IPS-18a (cell line): ENCODE results near the gene APOM.

ENCODE experiments used
- H3K27ac ChIP-seq: one replicate; pipeline ENCODE4 v1.5.1; 2013; ENCODE audit warnings: low read length
- H3K27me3 ChIP-seq: one replicate; pipeline ENCODE4 v1.6.1; 2013; ENCODE audit warnings: mild to moderate bottlenecking, low read length; ENCODE audit not compliant: control insufficient read depth, insufficient read depth
- H3K36me3 ChIP-seq: one replicate; pipeline ENCODE4 v1.6.1; 2013; ENCODE audit warnings: low read depth, low read length; ENCODE audit not compliant: control insufficient read depth
- H3K4me1 ChIP-seq: one replicate; pipeline ENCODE4 v1.6.1; 2013; ENCODE audit warnings: low read depth, low read length; ENCODE audit not compliant: control insufficient read depth
- H3K4me3 ChIP-seq: one replicate; pipeline ENCODE4 v1.5.1; 2013; ENCODE audit warnings: low read length
- H3K9ac ChIP-seq: one replicate; pipeline ENCODE4 v1.6.1; 2013; ENCODE audit warnings: mild to moderate bottlenecking, low read length, moderate library complexity
- H3K9me3 ChIP-seq: one replicate; pipeline ENCODE4 v1.6.1; 2013; ENCODE audit warnings: low read depth, low read length; ENCODE audit not compliant: control insufficient read depth

The APOM gene

DNA sequence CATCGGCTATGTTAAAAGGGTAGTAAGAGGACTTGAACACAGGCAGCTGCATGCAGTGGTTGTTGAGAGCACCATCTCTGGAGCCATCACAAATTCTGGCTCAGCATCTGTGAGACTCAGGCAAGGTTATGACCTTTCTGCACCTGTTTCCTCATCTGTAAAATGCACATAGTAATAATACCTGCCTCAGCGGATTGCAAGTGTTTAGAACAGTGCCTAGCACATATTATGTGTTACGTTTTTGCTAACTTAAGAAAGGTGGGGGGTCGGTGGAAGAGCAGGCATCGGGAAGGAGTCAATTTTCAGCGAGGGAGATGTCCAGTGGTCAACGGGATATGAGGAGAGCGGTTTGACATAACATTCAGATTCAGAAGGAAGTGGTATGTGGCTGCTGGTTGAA, 22.3 kb downstream of the APOM start:
- no peak overlapping the region for H3K4me3 ChIP-seq
- peaks cover 29% of the 10 kb centered on the region for H3K27me3 ChIP-seq
- no peaks in the 10 kb centered on the region for H3K9me3 ChIP-seq
- no peak overlapping the region for H3K9ac ChIP-seq
- no peak overlapping the region for H3K27ac ChIP-seq
- H3K4me1 ChIP-seq, result no peaks in the 10 kb centered on the region
- H3K36me3 ChIP-seq, result no peaks in the 10 kb centered on the region

DNA sequence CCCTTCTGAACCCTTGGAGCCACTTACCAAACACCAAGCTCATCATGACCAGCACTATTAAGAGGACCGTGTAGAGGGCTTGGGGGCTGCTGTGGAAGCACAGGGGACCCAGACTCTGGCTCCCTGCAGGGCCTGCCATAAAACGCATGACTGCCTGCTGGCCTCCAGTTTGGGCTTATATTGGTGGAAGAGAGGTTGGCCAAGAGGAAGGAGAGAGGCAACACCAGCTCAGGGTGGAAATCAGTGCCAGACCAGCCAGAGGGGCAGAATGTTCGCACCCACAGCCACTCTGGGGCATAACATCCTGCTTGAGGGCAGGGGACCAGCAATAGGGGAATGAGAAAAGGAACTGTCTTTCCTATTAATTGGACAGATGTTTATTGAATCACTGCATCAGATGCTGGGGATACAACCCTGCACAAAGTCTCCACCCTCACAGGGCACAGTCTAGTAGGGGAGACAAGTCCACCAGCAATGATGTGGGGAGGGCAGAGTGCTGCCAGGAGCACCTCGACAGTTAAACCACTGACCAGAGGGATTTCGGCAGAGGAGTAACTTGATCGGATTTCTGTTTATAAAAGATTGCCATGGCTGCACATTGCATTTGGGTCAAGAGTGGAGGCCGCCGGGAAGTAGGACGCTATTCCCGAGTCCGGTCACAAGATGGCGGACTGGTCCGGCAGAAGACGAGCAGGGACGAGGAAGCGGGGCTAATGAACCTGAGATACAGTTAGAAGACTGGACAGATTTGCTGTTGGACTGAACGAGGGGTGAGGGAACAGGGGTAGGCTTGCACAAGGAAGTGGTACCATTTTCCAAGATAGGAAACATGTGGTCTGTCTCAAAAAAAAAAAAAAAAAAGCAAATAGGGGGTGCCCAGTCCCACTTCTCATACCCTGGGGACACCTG, 24.8 kb downstream of the APOM start, which contains the start of gene LY6G5C:
Gene LY6G5C (minus strand): TSS at position 842 of the 909 bp plus-strand sequence. CDS start 694 bp downstream, at position 148.
- peak within 1 kb of the TSS; percentile 65 for H3K4me3 ChIP-seq
- H3K27ac ChIP-seq, result no peak within 1 kb of the TSS
- no peak within 1 kb of the TSS for H3K9ac ChIP-seq

DNA sequence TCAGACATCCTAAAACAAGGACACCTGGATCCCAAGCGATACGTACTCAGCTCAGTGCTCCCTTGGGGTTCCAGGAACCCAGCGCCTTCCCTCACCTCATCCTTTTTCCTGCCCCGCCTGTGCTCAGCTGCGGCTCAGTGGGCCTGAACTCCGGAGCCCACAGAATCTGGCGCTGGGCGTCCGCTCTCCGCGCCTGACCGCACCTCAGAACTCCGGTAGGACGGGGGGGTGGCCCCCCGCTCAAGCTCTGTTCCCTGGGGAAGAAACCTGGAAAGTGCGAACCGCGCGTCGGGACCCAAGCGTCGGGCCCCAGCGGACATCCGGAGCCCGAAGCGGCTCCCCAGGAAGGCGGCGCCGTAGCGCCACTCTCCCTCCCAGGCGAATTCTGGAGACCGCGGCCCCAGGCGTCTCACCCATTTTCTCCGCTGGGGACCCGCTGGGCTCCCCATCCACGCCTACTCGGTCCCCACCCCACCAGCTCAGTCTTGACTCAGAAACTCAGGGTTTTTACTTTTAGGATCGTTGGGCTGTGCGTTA, 25.5 kb downstream of the APOM start:
- Histone ChIP-seq H3K9me3 (no peaks in the 10 kb centered on the region), H3K36me3 (no peaks in the 10 kb centered on the region), H3K4me3 (peak overlapping the region; percentile 65), H3K9ac (no peak overlapping the region), H3K27me3 (peaks cover 29% of the 10 kb centered on the region), H3K27ac (no peak overlapping the region), H3K4me1 (peaks cover 5% of the 10 kb centered on the region)

More for the DNA sequence above, 24.8 kb downstream of the APOM start, which contains the start of gene LY6G5C:
- Histone ChIP-seq H3K27me3 (peaks cover 29% of the 10 kb centered on the region), H3K9me3 (no peaks in the 10 kb centered on the region), H3K36me3 (no peaks in the 10 kb centered on the region), H3K4me1 (peaks cover 5% of the 10 kb centered on the region)

DNA sequence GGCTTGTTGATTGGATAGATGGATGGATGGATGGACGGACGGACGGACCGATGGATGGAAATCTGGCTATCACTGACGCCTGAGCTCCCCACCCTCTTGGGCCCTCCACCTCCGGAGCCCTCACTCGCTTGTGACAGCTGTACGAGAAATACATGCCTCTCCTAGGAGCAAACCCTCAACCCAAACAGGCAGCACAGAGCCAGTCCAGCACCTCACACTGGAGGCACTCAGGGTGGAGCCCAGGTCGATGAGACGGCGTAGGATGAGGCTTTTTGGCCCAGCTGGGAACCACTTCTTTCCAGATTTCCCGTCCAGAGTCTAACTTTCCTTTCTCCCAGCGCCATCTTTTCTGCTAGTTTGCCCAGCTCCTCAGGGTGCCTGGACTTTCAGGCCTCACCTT, 27.9 kb downstream of the APOM start:
- no peaks in the 10 kb centered on the region for H3K9me3 ChIP-seq

DNA sequence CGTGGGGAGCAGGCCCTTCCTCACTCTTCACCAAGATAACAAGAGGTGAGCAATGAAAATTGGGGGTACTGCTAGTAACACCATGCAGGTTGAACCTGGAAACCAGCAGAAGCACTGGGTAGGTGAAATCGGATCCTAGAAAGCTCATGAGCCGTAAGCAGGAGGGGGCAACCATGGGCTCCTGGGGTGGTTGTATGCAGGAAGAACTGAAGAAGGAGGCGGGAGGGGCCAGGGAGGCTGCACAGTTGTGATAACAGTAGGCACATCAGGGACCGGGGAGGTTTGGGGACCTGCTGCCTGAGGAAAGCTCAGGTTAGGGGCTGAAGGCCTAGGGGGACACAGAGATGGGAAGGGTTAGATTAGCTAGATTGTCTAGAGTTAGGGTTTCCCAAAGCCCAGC, 30.8 kb downstream of the APOM start:
- Histone ChIP-seq H3K27me3 (peaks cover 15% of the 10 kb centered on the region), H3K36me3 (peaks cover 2% of the 10 kb centered on the region), H3K4me1 (peaks cover 5% of the 10 kb centered on the region), H3K9me3 (no peaks in the 10 kb centered on the region), H3K9ac (no peak overlapping the region), H3K27ac (no peak overlapping the region), H3K4me3 (no peak overlapping the region)

More for the DNA sequence above, 27.9 kb downstream of the APOM start:
- peak overlapping the region; percentile 2 for H3K9ac ChIP-seq
- H3K27ac ChIP-seq, result no peak overlapping the region
- peaks cover 5% of the 10 kb centered on the region for H3K4me1 ChIP-seq
- peak overlapping the region; percentile 70 for H3K4me3 ChIP-seq
- H3K36me3 ChIP-seq, result no peaks in the 10 kb centered on the region
- H3K27me3 ChIP-seq, result peaks cover 22% of the 10 kb centered on the region

DNA sequence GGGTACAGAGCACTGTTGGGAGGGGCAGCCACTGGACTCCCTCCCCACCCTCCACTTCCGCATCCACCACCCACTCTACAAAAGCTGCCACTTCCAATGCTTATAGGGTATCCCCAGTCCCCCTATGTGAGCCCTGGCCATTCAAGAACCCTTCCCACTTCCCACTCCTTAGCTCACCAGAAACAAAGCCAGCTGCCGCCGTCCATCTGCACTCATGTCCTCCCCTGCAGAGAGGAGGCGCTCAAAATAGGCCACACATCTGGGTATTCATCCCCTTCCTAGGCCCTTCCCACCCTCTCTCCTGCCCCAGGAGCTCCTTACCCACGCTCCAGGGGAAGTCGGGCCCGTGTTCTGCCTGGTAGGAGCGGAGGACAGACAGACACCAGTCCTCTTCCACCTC, 31.6 kb downstream of the APOM start:
- Histone ChIP-seq H3K9ac (no peak overlapping the region), H3K4me1 (peaks cover 5% of the 10 kb centered on the region), H3K27ac (no peak overlapping the region), H3K9me3 (no peaks in the 10 kb centered on the region), H3K27me3 (peaks cover 6% of the 10 kb centered on the region), H3K36me3 (peaks cover 2% of the 10 kb centered on the region), H3K4me3 (no peak overlapping the region)

DNA sequence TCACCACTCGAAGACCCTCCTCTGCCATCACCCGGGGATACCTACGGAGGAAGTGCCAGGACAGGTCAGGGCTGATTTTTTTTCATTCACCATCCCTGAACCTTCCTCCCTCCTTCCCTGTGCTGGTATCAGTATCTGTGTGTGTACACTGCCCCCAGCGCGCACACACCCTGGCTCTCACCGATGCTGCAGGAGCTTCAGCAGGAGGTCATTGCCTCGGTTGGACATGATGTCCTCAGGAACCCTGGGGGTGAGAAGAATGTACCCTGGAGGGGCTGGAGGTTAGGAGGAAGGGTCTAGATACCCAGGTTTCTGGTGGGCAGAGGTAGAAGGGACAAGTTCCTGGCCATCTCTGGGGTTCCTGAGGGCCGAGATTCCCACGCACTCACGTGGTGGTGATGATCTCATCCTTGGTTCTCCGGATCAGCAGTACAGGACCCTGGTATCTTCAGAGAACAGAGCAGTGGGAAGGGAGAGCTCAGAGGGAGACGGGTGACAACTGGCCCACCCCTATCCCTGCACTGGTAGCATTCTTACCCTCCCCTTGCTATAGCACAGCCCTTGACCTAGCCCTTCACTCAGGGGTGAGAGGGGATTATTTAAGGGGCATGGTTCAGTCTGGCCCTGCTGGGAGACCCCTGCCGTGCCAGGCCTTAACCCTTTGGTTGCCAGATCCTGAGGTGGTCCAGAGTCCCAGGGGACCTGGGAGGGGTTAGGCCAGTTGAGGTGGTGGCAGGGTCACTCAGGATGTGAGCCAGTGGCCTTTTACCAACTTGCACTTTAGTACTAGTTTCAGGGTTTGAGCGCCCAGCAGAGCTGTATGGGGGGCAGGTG, 32.4 kb downstream of the APOM start:
- Histone ChIP-seq H3K4me1 (peaks cover 5% of the 10 kb centered on the region), H3K36me3 (peaks cover 3% of the 10 kb centered on the region), H3K9ac (no peak overlapping the region)

DNA sequence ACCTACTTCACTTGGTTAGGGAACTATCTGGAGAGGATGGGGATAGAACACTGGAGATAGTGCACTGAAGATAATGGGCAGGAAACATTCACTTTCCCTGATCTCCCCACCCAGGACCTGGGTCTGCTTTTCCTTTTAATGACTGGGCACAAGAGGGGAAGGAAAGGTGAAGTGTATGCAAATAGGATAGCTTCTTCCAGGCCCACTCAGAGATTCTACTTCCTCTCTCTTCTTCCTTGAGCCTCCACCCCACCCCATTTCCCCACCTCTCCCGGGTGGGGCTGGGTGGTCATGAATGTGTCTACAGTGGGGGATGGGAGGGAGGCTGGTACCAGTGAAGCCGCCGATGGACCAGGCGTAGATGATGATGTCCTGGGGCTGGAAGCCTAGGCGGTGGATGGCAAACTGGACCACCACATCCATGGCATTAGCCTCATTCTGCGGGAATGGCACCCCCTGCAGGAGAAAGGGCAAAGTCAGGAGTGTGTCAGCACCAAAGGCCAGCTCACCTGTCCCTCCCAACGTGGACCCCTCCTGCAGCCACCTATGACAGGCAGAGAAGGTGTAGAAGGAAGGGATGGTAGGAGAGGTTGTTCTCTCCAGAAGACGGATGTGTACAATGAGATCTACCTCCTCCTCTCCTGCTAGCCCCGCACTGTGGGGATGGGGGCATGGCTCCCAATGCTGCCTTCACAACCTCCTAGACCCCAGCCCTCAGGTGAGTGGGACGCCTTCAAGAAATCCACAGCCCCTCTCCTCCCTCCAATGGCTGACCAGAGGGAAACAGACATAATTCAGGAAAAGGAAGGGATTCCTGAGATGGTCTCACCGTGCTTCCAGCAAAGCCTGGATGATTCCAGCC, 33.8 kb downstream of the APOM start:
- H3K27ac ChIP-seq, result no peak overlapping the region
- no peak overlapping the region for H3K9ac ChIP-seq
- no peaks in the 10 kb centered on the region for H3K4me1 ChIP-seq
- H3K27me3 ChIP-seq, result no peaks in the 10 kb centered on the region
- peaks cover 5% of the 10 kb centered on the region for H3K36me3 ChIP-seq
- no peaks in the 10 kb centered on the region for H3K9me3 ChIP-seq
- no peak overlapping the region for H3K4me3 ChIP-seq

More for the DNA sequence above, 32.4 kb downstream of the APOM start:
- H3K27ac ChIP-seq, result no peak overlapping the region
- H3K27me3 ChIP-seq, result no peaks in the 10 kb centered on the region
- no peak overlapping the region for H3K4me3 ChIP-seq
- no peaks in the 10 kb centered on the region for H3K9me3 ChIP-seq

DNA sequence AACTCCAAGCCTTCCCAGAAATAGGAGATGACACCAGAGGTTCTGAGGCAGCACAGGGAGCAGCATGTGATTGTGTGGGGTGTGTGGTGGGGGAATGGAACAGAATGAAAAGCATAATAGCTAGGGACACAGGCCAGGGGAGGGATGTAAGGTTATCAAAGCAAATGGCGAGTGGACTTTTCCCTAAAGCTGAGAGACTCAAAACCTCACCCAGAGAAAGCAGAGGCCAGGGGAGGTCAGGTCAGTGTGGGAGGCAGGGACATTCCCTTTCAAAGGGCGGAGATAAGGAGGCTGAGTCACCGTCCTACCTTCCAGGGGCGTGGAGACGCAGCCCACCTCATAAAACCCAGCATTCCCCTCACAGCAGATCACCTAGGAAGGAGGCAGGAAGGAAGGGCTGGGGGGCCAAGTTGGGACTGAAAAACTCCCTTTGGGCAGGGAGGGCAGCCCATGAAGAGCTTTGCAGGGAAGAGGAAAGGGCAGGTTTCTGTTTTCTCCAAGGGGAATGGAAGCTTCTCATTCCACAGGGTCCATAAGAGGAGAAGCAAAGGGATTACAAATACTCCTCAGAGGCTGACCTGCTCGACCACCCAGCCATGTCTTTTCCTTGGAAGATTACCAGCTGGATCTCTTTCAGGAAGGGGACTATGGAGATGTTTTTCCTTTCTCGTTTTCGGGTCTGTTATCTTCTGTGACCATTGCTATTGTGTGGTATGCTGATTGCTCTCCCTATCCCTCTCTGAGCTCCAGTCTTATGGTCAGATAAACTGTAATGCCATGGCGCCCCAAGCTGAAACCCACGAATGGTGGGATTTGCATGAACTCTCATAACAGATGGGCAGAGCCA, 34.8 kb downstream of the APOM start:
- H3K9me3 ChIP-seq, result no peaks in the 10 kb centered on the region
- no peak overlapping the region for H3K4me3 ChIP-seq
- no peak overlapping the region for H3K27ac ChIP-seq
- no peaks in the 10 kb centered on the region for H3K4me1 ChIP-seq
- H3K27me3 ChIP-seq, result no peaks in the 10 kb centered on the region
- H3K9ac ChIP-seq, result no peak overlapping the region
- H3K36me3 ChIP-seq, result peaks cover 12% of the 10 kb centered on the region

DNA sequence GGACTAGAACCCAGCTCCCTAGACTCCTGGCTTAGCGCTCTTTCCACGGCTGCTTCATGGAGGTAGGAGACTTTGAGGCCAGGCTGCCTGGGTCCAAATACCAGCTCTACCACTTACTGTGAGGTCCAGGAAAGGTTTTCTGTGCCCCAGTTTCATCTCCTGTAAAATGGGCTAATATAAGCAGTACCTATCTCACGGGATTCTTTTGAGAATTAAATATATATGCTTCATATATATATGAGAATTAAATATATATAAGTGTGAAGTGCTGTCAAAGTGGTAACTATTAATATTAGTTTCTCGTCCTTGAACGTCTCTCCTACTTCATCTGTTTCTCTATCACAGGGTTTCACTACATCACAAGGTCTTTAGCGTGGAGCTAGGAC, 35.4 kb downstream of the APOM start:
- H3K27me3 ChIP-seq, result no peaks in the 10 kb centered on the region
- H3K27ac ChIP-seq, result no peak overlapping the region
- H3K36me3 ChIP-seq, result peaks cover 12% of the 10 kb centered on the region
- no peak overlapping the region for H3K4me3 ChIP-seq
- no peaks in the 10 kb centered on the region for H3K4me1 ChIP-seq
- no peak overlapping the region for H3K9ac ChIP-seq
- no peaks in the 10 kb centered on the region for H3K9me3 ChIP-seq
